NT2/D1 (cell line): ENCODE results near the gene LPIN1.

Experiments
- SUZ12 ChIP-seq: IDR thresholded peaks from 2 replicates; pipeline ENCODE4 v1.6.1; 2011; ENCODE audit not compliant: insufficient read length, insufficient read depth; ENCODE audit errors: extremely low read depth
- YY1 ChIP-seq: IDR thresholded peaks from 2 replicates; pipeline ENCODE4 v1.6.1; 2011; ENCODE audit not compliant: insufficient read length, insufficient read depth
- ZNF274 ChIP-seq: IDR thresholded peaks from 2 replicates; pipeline ENCODE4 v1.6.1; 2011; ENCODE audit warnings: mild to moderate bottlenecking, low read depth, low read length

- no peak for TF ChIP-seq ZNF274
- TF ChIP-seq YY1, result no peak
- TF ChIP-seq SUZ12, result no peak
Observed at GRCh38 chr2:11703700-11704099, 42.7 kb upstream of the LPIN1 start.
